HG02763 (cell line): Measurements from ENCODE around the gene PIK3R1.

Experiments
- ATAC-seq: cut with Tn5 transposase; IDR thresholded peaks from one replicate; pipeline ENCODE4 v1.9.1; 2021; ENCODE audit warnings: mild to moderate bottlenecking, moderate library complexity; ENCODE audit not compliant: unreplicated experiment

The PIK3R1 gene

DNA sequence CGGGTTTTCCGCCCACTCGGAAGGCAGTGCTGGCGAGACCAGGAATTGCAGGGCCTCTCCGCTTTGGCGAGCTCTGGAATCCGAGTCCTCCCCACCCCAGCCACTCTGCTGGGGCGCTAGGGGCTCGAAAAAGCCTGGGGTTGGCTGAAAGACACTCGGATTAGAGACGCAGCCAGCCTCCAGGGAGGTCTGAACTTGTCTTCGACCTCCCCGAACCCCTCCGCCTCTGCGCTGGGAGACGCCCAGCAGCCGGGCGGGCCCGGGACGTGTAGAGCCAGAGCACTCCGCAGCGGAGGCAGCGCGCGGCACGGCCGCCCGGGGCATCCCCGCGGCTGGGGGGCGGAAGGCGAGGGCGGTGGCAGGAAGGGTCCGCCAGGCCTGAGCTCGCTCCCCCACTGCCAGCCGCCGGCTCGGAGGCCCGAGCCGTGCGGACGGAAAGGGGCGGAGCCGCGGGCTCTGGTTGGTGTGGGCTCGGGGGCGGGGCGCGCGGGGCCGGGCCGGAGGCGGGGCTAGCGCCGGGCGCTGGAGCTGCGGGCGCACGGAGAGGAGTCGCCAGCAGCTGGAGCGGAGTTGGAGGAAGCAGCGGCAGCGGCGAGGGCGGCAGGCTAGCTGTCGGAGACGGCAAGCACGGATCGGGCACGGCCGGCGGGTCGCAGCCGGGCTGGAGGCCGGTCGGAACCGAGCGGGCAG lies at the start of gene PIK3R1:
Gene PIK3R1 (plus strand): TSS at position 549 of the 690 bp plus-strand sequence. CDS start 10,920 bp downstream, outside the sequence.
- ATAC-seq = peak; percentile 82

DNA sequence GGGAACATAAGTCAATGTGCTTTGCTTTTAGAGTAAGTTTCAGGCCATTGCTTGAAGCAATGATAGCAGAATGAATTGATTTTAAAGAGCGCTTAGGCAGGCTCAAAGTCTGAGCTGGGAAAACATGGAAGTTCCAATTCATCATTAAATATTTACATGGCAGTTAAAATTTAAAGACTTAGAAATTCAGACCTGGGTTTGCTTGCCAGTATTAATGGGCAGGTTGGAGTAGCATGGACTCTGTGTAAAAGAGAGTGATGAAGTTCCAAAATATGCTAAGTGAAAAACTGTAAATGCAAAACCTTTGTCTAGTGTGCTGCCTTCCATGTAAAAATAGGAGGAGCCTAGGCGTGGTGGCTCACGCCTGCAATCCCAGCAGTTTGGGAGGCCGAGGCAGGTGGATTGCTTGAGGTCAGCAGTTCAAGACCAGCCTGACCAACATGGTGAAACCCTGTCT lies 48.3 kb upstream of the PIK3R1 start:
- no peak for ATAC-seq

DNA sequence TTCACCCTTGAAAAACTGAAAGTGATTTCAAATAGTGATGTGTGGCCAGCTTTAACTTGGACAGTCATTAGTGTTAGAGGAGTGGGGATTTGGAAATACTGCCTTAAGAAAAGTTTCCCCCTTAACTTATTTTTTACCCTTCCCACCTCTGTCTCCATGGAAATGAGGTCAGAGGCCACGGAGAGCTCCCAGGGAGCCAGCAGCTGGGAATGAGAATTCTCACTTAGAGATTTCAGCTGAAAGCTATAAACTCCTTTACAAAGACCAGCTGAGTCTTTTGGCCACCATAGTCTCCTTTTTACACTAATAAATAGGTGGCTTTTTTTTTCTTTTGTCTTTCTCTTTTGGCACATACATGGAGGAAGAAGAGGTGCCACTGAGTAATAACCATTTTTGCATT lies 45.7 kb upstream of the PIK3R1 start:
- ATAC-seq = no peak

DNA sequence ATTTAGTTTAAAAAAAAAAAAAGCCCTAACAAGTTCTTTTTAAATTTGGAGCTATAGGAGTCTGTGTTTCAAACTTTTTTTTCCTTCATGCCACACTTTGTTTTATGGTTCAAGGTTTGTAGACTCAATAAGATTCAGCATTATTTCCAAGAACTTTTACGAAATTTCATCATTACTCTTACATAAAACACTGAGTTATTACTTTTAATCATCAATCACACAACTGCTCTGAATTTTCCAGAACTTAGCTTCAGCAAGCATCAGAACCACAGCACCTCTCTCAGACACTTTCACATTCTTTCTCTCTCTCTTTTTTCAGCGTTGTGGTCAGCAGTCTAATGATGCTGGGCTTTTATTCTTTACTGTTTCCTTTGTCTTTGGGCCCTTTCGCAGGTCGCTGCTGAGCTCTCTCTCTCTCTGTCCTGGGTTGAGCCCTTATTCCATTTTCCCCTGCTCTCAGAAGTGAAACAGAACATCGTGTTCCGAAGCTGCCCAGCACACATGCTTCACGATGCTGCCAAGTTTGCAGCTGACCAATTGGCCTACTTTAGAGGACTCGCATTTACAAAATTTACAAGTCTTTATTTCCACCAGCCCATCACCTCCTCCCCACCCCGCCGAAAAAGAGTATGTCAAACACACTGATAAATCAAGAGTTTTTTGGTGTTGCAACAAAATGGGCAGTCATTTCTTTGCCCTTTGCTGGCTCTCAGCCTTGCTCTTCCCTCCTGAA lies 44.6 kb upstream of the PIK3R1 start:
- ATAC-seq = no peak

DNA sequence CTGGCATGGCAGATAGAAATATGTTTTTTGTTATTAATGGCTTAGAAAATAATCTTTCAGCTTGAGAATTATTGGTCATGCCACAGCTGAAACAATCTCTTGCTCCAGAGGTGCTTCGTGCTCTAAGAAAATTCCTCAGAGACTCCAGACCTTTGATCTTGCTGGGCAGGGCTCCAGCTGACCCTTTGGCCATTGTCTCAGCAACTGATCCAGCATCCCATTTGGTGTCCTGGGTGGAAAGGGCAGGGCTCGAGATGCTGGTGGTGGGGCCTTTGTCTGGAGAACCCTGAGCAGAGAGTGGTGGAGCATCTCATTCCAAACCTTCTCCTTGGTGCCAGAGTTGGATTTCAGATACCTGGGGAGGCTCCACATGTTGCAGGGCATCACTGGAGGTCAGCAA lies 43.2 kb upstream of the PIK3R1 start:
- ATAC-seq = no peak

DNA sequence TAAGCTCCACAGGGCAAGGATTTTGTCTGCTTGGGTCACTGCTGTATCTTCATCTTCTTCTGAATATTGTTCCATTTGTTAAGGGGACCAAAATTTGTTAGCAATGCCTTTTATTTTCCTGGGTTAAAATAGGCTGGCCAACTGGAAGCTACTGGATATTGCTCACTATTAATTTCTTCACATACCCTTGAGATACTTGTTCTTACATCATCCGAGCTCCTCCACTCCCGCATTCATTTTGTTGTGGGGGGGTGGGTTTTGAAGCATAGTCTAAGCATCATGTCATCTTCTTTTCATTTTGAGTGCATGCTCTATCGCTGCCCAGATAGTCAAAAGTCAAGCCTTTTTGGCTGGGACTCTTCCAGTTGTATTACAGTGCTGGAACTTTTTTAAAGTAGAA lies 42.5 kb upstream of the PIK3R1 start:
- ATAC-seq = no peak

DNA sequence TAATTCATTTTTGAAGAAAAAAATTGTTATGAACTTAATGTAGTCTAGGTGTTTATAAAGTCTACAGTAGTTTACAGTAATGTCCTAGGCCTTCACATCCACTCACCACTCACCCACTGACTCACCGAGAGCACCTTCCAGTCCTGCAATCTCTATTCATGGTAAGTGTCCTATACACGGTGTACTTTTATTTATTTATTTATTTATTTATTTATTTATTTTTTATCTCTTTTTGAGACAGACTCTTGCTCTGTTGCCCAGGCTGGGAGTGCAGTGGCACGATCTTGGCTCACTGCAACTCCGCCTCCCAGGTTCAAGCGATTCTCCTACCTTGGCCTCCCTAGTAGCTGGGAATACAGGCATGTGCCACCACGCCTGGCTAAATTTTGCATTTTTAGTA lies 39.3 kb upstream of the PIK3R1 start:
- ATAC-seq = no peak

DNA sequence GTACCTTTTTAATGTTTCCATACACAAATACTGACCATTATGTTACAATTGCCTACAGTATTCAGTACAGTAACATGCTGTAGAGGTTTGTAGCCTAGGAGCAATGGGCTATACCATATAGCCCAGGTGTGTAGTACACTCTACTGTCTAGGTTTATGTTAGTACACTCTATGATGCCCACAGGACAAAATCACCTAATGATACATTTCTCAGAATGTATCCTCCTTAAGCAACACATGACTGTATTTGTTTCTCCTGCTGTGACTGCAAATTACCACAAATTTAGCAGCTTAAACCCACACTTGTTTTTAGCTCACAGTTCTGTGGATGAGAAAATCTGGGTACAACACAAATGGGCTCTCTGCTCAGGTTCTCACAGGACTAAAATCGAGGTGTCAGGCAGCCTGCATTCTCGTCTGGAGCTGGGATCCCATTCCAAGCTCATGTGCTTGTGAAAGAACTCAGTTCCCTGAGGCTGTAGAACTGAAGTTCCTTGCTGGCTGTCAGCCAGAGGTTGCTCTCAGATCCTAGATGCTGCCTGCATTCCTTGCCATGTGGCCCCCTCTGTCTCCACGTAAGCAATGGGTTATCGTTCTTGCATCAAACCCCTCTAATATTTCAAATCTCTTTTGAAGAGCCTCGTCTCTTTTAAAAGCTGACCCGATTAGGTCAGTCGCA lies 38.6 kb upstream of the PIK3R1 start:
- ATAC-seq = no peak

DNA sequence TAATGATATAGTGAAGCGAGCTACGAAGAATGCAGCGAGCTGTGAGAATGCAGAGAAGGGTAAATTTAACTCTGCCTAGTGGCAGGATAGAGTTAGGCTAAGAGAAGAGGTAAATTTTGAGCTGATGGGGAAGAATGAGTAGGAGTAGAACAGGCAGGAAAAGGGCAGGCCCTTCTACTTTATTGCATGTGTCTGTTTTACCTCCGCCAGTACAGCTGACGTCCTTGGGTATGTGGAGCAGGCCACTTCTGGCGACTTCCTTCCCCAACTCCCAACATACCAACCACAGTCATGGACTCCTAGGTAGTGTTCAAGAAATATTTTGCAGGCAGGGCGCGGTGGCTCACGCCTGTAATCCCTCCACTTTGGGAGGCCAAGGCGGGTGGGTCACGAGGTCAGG lies 37.9 kb upstream of the PIK3R1 start:
- no peak for ATAC-seq

DNA sequence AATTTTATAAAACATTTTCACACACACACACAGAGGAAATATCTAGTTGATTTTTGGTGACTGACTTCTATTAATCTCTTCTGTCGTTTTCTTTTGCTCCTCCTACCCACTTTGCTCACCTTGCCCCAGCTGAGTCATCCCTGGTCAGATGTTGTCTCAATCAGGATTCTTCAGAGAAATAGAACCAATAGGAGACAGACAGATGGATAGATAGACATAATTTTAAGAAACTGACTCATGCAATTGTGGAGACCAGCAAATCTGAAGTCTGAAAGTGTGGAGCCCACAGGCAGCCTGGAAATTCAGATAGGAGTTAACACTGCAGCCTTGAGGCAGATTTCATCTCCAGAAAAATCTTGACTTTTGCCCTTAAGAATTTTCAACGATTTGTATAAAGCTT lies 37.0 kb upstream of the PIK3R1 start:
- no peak for ATAC-seq

DNA sequence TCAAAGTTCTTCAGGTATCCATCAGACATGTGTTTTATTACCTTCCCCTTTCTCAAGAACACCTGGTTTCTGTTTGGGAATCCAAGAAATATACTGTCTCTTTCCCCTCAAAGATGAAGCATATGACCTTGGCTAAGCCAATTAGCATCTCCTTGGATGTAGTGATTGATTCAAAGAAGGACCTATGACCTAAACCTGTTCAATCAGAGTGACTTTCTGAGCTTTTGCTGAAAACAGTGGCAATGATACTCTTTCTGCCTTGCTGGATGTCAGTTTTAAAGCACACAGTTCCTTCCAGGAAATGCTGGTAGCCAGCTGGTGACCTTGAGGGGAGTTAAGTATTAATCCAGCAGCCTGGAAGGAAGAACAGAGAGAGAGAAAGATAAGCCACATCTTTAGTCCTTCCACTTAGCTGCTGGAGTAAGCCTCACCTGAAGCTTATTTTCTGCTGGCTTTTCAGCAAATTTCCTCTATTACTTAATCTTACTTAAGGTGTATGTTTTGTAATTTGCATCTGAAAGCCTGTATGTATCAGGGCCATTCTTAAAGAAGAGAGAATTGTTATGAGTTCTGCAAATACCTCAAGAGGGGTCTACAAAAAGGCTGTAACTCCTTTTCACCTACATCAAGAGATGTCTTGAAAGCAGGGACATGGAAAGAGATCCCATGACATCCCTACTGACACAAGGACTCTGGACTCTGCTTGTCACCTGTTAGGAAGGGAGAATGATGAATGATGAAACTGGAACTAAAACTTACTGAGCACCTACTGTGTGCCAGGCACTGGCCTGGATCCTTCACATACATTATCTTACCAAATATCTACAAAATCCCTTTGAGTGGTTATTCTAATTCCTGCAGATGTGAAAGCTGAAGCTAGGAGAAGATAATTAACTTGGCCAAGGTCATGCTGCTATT lies 35.2 kb upstream of the PIK3R1 start:
- ATAC-seq = no peak

DNA sequence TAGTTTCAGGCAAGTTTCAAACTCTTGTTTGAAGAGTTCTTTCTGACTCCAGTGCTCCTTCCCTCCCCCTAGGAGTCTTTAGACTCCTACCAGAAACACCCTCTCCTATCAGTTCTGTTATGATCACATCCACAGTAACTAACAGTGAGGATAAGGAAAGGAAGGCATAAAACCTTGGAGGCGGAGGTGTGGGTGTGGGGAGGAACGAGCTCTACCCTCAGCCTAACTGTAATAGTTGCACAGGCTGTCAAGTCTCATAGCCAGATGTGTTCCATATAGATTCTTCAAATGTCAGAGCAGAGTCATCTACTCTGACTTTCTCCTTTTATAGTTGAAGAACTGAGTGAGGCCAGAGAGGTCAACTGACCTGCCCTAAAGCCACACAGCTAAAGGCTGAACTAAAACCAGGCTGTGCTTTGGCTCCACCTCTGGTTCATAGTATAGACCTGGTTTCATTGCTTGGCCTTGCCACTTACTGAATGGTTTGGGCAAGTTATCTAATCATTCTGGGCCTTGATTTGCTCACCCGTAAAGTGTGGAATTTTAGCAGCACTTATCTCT lies 34.4 kb upstream of the PIK3R1 start:
- no peak for ATAC-seq

DNA sequence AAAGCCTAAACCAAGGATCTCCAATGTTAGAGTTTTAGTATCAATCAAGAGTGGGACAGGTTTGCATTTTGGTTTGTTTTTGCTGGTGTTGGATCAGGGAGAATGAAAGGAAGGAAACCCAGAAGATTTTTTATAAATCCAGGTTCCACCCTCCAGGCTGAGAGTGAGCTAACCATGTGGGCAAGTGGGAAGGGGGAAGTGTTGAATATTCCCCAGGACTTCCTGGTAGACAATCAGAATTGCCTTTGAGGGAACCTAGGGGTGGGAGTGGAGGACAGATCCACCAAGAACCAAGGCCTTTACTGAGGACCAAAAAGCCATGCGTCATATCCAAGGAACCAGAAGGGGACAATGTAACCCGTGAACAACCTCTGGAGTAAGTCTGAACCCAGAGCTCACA lies 33.5 kb upstream of the PIK3R1 start:
- ATAC-seq = no peak

DNA sequence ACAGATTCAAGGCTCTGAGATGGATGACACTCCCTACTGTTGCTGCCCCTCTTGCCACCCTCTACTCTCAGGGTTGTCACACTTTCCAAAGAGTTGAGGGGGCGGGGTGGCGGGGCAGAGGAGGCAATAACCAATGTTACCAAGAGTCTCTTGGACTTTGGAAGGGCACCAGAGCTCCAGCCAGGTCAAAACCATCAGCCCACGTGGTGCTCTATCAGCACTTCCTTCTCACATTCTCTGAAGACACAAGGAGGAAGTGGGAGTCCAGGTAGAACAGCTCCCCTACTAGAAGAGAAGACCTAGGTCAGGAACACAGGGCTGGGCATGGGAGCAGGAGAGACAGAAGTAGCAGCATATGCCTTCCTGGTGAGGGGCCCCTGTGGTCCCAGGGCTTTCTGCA lies 33.0 kb upstream of the PIK3R1 start:
- peak; percentile 58 for ATAC-seq

DNA sequence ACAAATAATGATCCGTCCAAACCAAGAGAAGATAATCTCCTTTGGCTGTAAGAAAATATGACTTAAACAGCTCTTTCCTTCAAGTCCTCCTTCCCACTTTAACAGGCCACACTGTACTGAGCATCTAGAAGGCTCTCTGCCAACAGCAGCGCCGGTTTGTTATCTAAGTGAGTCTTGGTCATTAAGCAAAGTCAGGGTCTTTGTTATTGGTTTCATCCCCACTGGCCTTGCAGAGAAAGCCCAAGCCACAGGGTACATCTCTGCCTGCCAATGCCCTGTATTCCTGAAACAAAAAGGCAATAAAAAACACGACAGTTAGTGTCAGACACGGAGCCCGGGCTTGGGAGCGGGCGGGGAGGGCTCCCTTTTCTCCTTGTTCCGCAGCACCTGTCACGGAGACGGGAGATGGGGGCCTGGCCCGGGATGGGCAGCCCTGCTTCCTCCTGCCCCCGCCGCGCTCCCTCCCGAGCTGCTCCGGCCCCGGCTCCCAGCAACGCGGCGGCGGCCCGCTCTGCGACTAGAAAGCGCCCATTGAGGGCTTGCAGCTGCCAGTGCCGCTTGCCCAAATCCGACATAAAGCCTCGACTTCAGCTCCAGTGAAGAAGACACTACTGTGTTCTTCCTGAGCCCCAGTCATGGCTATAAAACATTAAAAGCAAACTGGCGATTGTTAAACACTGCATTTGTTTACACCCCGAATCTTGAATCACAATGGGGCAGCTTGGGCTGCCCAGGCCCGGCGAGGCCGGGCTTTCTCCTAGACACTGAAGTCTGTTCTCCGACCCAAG lies 28.1 kb upstream of the PIK3R1 start:
- no peak for ATAC-seq

DNA sequence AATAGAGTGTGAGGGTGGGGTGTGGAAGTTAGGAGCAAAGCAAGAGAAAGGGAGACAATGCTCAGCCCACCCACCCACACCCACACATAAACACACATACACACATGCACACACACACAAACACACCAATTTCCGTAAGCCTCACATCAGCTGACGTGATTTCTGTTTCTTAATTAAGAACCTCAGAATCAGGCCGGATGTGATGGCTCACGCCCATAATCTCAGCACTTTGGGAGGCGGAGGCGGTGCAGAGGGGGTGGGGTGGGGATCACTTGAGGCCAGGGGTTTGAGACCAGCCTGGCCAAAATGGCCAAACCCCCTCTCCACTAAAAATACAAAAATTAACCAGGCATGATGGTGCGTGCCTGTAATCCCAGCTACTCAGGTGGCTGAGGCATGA lies 26.4 kb upstream of the PIK3R1 start:
- no peak for ATAC-seq

DNA sequence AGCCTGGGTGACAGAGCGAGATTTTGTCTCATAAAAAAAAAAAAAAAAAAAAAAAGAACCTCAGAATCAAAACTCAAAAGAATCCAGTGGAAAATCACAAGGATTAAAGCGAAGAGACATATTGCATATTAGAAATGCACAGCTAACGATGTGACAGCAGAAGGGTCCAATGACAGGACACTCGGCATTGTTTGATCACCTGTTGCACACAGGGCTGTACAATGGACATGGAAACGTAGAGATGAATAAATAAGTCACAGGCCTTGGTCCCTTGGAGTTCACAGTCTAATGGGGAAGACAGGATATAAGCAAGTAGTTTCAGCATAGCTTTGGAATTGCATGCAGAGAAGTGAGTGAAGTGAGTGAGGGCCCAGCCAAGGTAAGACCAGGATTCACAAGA lies 25.9 kb upstream of the PIK3R1 start:
- no peak for ATAC-seq

DNA sequence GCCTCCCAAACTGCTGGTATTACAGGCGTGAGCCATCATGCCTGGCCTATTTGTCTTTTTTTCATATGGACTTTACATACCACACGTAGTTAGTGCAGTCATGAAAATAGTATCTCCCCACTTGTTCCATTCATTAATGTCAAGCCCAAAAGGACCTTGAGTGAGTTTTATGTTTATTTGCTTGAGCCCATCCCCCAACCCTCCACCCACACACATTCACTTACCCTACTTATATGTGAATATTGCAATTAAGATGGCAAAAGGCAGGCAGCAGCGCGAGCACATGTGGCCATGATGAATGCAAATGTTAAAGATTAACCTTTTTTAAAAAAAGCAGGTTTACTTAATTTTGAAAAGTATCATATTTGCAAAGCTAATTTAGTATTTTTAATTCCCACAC lies 24.9 kb upstream of the PIK3R1 start:
- ATAC-seq = no peak

DNA sequence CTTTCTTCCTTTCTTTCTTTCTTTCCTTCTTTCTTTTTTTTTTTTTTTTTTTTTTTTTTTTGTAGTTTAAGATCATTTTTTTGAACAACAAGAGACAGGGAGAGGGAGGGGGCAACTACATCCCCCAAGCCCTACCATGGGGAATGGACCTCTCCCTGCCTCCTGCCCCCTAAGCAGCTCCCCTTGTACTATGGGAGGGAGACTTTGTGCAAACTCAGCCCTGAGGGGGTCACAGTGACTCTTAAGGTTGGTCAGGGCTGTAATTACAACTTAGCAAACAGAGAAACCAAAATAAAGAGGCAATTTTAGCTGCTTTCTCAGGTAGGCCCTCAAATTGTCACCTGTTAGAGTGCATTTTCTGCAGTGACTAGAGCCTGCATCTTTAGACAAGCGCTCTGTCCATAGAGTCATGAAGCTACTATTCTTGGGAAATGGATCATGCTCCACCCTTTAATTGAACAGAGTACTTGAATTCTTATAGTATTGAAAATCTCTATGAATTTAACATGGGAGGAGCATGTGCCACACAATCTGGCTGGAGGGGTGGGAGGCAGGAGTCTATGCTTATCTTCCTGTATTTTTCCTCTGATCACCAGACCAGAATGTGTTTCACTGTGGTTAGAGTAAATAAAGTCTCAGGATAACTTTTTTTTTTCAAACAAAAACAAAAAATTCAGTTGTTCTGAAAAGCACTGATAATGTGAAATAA lies 24.3 kb upstream of the PIK3R1 start:
- ATAC-seq = no peak
